NCI-H226 (cell line): ENCODE results near the gene SZRD1.

Experiments used
- DNase-seq: peaks from one replicate; pipeline ENCODE4 v3.0.0-alpha.2; 2015

The SZRD1 gene

GRCh38 chr1:16397120-16397519 is 30.1 kb downstream of the SZRD1 start:
- no peak for DNase-seq

- DNase-seq: no peak
These were observed 31.4 kb downstream of the SZRD1 start for GRCh38 chr1:16398371-16398953.

- no peak for DNase-seq
These were observed 35.7 kb downstream of the SZRD1 start for GRCh38 chr1:16402742-16403141.

GRCh38 chr1:16405441-16405840 is 38.4 kb downstream of the SZRD1 start:
- DNase-seq: no peak

GRCh38 chr1:16406868-16407267 is 39.8 kb downstream of the SZRD1 start:
- no peak for DNase-seq

GRCh38 chr1:16409536-16410152 is 42.6 kb downstream of the SZRD1 start:
- DNase-seq: no peak

- DNase-seq: no peak
These were observed 43.8 kb downstream of the SZRD1 start for GRCh38 chr1:16410803-16411202.

GRCh38 chr1:16413191-16413590 is 46.1 kb downstream of the SZRD1 start:
- no peak for DNase-seq

GRCh38 chr1:16418823-16419425 is 51.9 kb downstream of the SZRD1 start:
- no peak for DNase-seq

GRCh38 chr1:16420424-16421118 is 53.5 kb downstream of the SZRD1 start:
- DNase-seq: no peak

- no peak for DNase-seq
These were observed 54.2 kb downstream of the SZRD1 start for GRCh38 chr1:16421201-16421600.

- DNase-seq: no peak
These were observed 55.0 kb downstream of the SZRD1 start for GRCh38 chr1:16422041-16422440.

- no peak for DNase-seq
These were observed 58.3 kb downstream of the SZRD1 start for GRCh38 chr1:16425125-16426025.

GRCh38 chr1:16430606-16431005 is 63.6 kb downstream of the SZRD1 start:
- peak; percentile 41 for DNase-seq

- no peak for DNase-seq
These were observed 66.0 kb downstream of the SZRD1 start for GRCh38 chr1:16433030-16433429.

- DNase-seq: no peak
These were observed 67.0 kb downstream of the SZRD1 start for GRCh38 chr1:16434007-16434406.

GRCh38 chr1:16434501-16434900 is 67.5 kb downstream of the SZRD1 start:
- no peak for DNase-seq

GRCh38 chr1:16436946-16437474 is 70.0 kb downstream of the SZRD1 start, which contains the start of gene SPATA21:
SPATA21 (minus strand) TSS chr1:16437424; CDS start chr1:16431371, 6,053 bp downstream.
- DNase-seq: no peak

GRCh38 chr1:16438516-16438915 is 71.5 kb downstream of the SZRD1 start:
- no peak for DNase-seq

GRCh38 chr1:16438924-16439323 is 71.9 kb downstream of the SZRD1 start:
- no peak for DNase-seq

GRCh38 chr1:16440131-16440469 is 73.1 kb downstream of the SZRD1 start:
- DNase-seq: no peak

GRCh38 chr1:16440470-16441281 is 73.6 kb downstream of the SZRD1 start, which contains the start of gene NECAP2:
NECAP2 (plus strand) TSS chr1:16440724; CDS start chr1:16440762, 38 bp downstream.
- peak; percentile 88 for DNase-seq
